GM12878 (cell line): ENCODE results near the gene ANKRD7.

Experiments
- GATAD2B ChIP-seq: fragments of 450-650 bp; conservative IDR thresholded peaks from 2 replicates; pipeline ENCODE4 v1.6.1; 2017; ENCODE audit warnings: low read depth, mild to moderate bottlenecking, moderate library complexity
- POLR2A ChIP-seq: IDR thresholded peaks from 2 replicates; pipeline ENCODE4 v1.6.1; 2011; ENCODE audit warnings: low read depth, mild to moderate bottlenecking, low read length
- TCF7 ChIP-seq: IDR thresholded peaks from 2 replicates; pipeline ENCODE4 v1.6.1; 2014; ENCODE audit warnings: antibody characterized with exemption, borderline replicate concordance

GRCh38 chr7:118186501-118186900 lies 38.0 kb upstream of the ANKRD7 start:
- TF ChIP-seq GATAD2B (no peak), TCF7 (no peak), POLR2A (no peak)
